Endothelial cell (in vitro differentiated cells): ENCODE data around the gene F11R. TPM values are rescaled to one million over a fixed set of nuclear protein-coding genes. Genes with fewer than 3 reads are reported as not detected.

Experiments used
- DNase-seq: peaks from one replicate; pipeline ENCODE4 v3.0.0; 2021; ENCODE audit warnings: low spot score
- H3K27ac Mint-ChIP-seq: one replicate; pipeline ENCODE4 v1.8.0; 2021; ENCODE audit warnings: mixed read lengths, inconsistent platforms; ENCODE audit not compliant: unreplicated experiment
- H3K27me3 Mint-ChIP-seq: one replicate; pipeline ENCODE4 v1.8.0; 2021; ENCODE audit warnings: mild to moderate bottlenecking, moderate library complexity, mixed read lengths, inconsistent platforms; ENCODE audit not compliant: unreplicated experiment
- H3K36me3 Mint-ChIP-seq: one replicate; pipeline ENCODE4 v1.8.0; 2021; ENCODE audit warnings: mild to moderate bottlenecking, low read depth, mixed read lengths, inconsistent platforms; ENCODE audit not compliant: unreplicated experiment
- H3K4me1 Mint-ChIP-seq: one replicate; pipeline ENCODE4 v1.8.0; 2021; ENCODE audit warnings: mild to moderate bottlenecking, mixed read lengths, inconsistent platforms; ENCODE audit not compliant: unreplicated experiment
- H3K4me3 Mint-ChIP-seq: one replicate; pipeline ENCODE4 v1.8.0; 2021; ENCODE audit warnings: mild to moderate bottlenecking, mixed read lengths, inconsistent platforms; ENCODE audit not compliant: unreplicated experiment
- H3K9me3 Mint-ChIP-seq: one replicate; pipeline ENCODE4 v1.8.0; 2021; ENCODE audit warnings: mixed read lengths, inconsistent platforms; ENCODE audit not compliant: unreplicated experiment
- total RNA-seq: library from RNA; stranded (reverse); fragmentation: NEBNext Ultra II Directional; extraction: Animal tissue kit (Norgen Biotek cat#: 25700); gene quantifications from one replicate; pipeline ENCODE4 v1.2.1, GENCODE V29; 2021; ENCODE audit not compliant: unreplicated experiment
- TF ChIP-seq, protein P1 (sequence below): fragments of 200-600 bp; sonication (generic); IDR thresholded peaks from one replicate; pipeline ENCODE4 v1.5.0; 2021; ENCODE audit warnings: antibody characterized with exemption; ENCODE audit not compliant: unreplicated experiment

Gene F11R
- total RNA-seq, 1 donor from 2014 or later = 361 TPM

- H3K27me3 Mint-ChIP-seq = peaks cover 3% of the 10 kb centered on the region
- no peaks in the 10 kb centered on the region for H3K36me3 Mint-ChIP-seq
- H3K4me1 Mint-ChIP-seq = peaks cover 6% of the 10 kb centered on the region
- TF ChIP-seq, protein P1, sequence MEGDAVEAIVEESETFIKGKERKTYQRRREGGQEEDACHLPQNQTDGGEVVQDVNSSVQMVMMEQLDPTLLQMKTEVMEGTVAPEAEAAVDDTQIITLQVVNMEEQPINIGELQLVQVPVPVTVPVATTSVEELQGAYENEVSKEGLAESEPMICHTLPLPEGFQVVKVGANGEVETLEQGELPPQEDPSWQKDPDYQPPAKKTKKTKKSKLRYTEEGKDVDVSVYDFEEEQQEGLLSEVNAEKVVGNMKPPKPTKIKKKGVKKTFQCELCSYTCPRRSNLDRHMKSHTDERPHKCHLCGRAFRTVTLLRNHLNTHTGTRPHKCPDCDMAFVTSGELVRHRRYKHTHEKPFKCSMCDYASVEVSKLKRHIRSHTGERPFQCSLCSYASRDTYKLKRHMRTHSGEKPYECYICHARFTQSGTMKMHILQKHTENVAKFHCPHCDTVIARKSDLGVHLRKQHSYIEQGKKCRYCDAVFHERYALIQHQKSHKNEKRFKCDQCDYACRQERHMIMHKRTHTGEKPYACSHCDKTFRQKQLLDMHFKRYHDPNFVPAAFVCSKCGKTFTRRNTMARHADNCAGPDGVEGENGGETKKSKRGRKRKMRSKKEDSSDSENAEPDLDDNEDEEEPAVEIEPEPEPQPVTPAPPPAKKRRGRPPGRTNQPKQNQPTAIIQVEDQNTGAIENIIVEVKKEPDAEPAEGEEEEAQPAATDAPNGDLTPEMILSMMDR = no peak
- DNase-seq = no peak
- H3K4me3 Mint-ChIP-seq = no peak overlapping the region
- H3K27ac Mint-ChIP-seq = no peak overlapping the region
- no peaks in the 10 kb centered on the region for H3K9me3 Mint-ChIP-seq
These were observed 47.5 kb downstream of the F11R start for GRCh38 chr1:160973491-160973890.

GRCh38 chr1:160972939-160973338 is 48.0 kb downstream of the F11R start:
- Mint-ChIP-seq H3K4me1 (peaks cover 6% of the 10 kb centered on the region), H3K36me3 (no peaks in the 10 kb centered on the region), H3K4me3 (no peak overlapping the region), H3K27me3 (peaks cover 3% of the 10 kb centered on the region), H3K27ac (no peak overlapping the region), H3K9me3 (no peaks in the 10 kb centered on the region)
- TF ChIP-seq, protein P1 = no peak
- DNase-seq = no peak

GRCh38 chr1:160971618-160972056 is 49.3 kb downstream of the F11R start:
- Mint-ChIP-seq H3K9me3 (no peaks in the 10 kb centered on the region), H3K27me3 (peaks cover 3% of the 10 kb centered on the region), H3K4me1 (peaks cover 6% of the 10 kb centered on the region), H3K36me3 (no peaks in the 10 kb centered on the region), H3K4me3 (no peak overlapping the region), H3K27ac (no peak overlapping the region)
- TF ChIP-seq, protein P1 = no peak
- DNase-seq = no peak

GRCh38 chr1:160963521-160963920 is 57.4 kb downstream of the F11R start:
- H3K9me3 Mint-ChIP-seq = no peaks in the 10 kb centered on the region
- no peaks in the 10 kb centered on the region for H3K27me3 Mint-ChIP-seq
- TF ChIP-seq, protein P1 = no peak
- H3K4me3 Mint-ChIP-seq = no peak overlapping the region
- H3K4me1 Mint-ChIP-seq = peaks cover 17% of the 10 kb centered on the region
- no peak overlapping the region for H3K27ac Mint-ChIP-seq
- DNase-seq = no peak
- no peaks in the 10 kb centered on the region for H3K36me3 Mint-ChIP-seq

DNA sequence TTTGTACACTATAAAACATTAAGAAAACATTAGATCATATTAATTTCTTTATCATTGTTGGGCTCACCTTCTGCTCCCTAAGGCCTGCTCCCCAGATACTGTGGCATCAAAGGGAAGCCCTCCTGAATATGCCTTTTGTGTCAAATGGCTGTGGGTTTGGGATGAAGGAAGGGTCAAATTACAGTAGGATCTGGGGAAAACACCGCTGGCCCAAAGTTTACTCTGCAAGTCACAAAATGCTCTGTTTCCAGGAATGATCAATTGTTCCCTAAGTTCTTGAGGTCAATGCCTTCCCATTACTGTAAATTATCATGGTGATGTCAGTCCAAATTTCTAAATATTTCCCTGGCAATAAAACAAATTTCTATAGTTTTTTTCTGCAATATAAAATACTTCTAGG is 59.5 kb downstream of the F11R start:
- Mint-ChIP-seq H3K36me3 (no peaks in the 10 kb centered on the region), H3K4me1 (peaks cover 31% of the 10 kb centered on the region), H3K27ac (peak overlapping the region; percentile 54), H3K4me3 (no peak overlapping the region), H3K9me3 (no peaks in the 10 kb centered on the region), H3K27me3 (peaks cover 1% of the 10 kb centered on the region)
- TF ChIP-seq, protein P1 = no peak
- DNase-seq = no peak
